H9 (cell line): ENCODE measurements around the gene EFNA1. TPM values are rescaled to one million over a fixed set of nuclear protein-coding genes. Genes with fewer than 3 reads are reported as not detected.

Experiments
- DNase-seq: peaks from one replicate; pipeline ENCODE4 v3.0.0-alpha.2; 2017
- H2AFZ ChIP-seq: one replicate; pipeline ENCODE4 v1.6.1; 2013; ENCODE audit warnings: mild to moderate bottlenecking, low read length, control low read depth, moderate library complexity
- H2AK5ac ChIP-seq: 2 replicates; pipeline ENCODE4 v1.6.1; 2013; ENCODE audit warnings: low read length, control low read depth, mixed read lengths; ENCODE audit not compliant: insufficient read length
- H2BK120ac ChIP-seq: one replicate; pipeline ENCODE4 v1.6.1; 2013; ENCODE audit warnings: low read depth, mild to moderate bottlenecking, low read length, control low read depth, inconsistent platforms; ENCODE audit not compliant: poor library complexity, severe bottlenecking
- H2BK12ac ChIP-seq: 2 replicates; pipeline ENCODE4 v1.6.1; 2013; ENCODE audit warnings: low read length, control low read depth, mixed read lengths, low read depth; ENCODE audit not compliant: insufficient read length
- H2BK15ac ChIP-seq: 2 replicates; pipeline ENCODE4 v1.6.1; 2013; ENCODE audit warnings: low read depth, low read length, control low read depth
- H2BK20ac ChIP-seq: one replicate; pipeline ENCODE4 v1.6.1; 2013; ENCODE audit warnings: low read depth, mild to moderate bottlenecking, low read length, control low read depth, inconsistent platforms; ENCODE audit not compliant: poor library complexity, severe bottlenecking
- H2BK5ac ChIP-seq: 2 replicates; pipeline ENCODE4 v1.6.1; 2013; ENCODE audit warnings: low read length, control low read depth, mixed read lengths; ENCODE audit not compliant: insufficient read length
- H3K14ac ChIP-seq: 2 replicates; pipeline ENCODE4 v1.6.1; 2013; ENCODE audit warnings: low read length, control low read depth; ENCODE audit not compliant: insufficient read depth
- H3K18ac ChIP-seq: 2 replicates; pipeline ENCODE4 v1.6.1; 2013; ENCODE audit warnings: low read depth, mild to moderate bottlenecking, mixed read lengths, low read length, control low read depth; ENCODE audit not compliant: insufficient read length
- H3K23ac ChIP-seq: 2 replicates; pipeline ENCODE4 v1.6.1; 2013; ENCODE audit warnings: low read length, control low read depth, mixed read lengths, low read depth; ENCODE audit not compliant: insufficient read length
- H3K23me2 ChIP-seq: 2 replicates; pipeline ENCODE4 v1.6.1; 2013; ENCODE audit warnings: low read depth, mild to moderate bottlenecking, mixed read lengths, low read length, control low read depth; ENCODE audit not compliant: insufficient read length, poor library complexity, severe bottlenecking
- H3K27ac ChIP-seq: 2 replicates; pipeline ENCODE4 v1.5.1; 2013; ENCODE audit warnings: low read length, control low read depth, mixed read lengths, low read depth; ENCODE audit not compliant: insufficient read length
- H3K27me3 ChIP-seq: 2 replicates; pipeline ENCODE4 v1.6.1; 2013; ENCODE audit warnings: low read length, control low read depth, inconsistent platforms; ENCODE audit not compliant: insufficient read depth
- H3K4ac ChIP-seq: 2 replicates; pipeline ENCODE4 v1.6.1; 2013; ENCODE audit warnings: low read depth, mild to moderate bottlenecking, control low read depth, inconsistent platforms, low read length, moderate library complexity
- H3K4me1 ChIP-seq: 2 replicates; pipeline ENCODE4 v1.6.1; 2013; ENCODE audit warnings: low read length, control low read depth, inconsistent platforms; ENCODE audit not compliant: insufficient read depth
- H3K4me2 ChIP-seq: 2 replicates; pipeline ENCODE4 v1.6.1; 2013; ENCODE audit warnings: low read length, control low read depth, mixed read lengths; ENCODE audit not compliant: insufficient read length, insufficient read depth
- H3K56ac ChIP-seq: 2 replicates; pipeline ENCODE4 v1.6.1; 2013; ENCODE audit warnings: low read depth, mild to moderate bottlenecking, mixed read lengths, low read length, control low read depth; ENCODE audit not compliant: insufficient read length
- H3K79me1 ChIP-seq: 2 replicates; pipeline ENCODE4 v1.6.1; 2013; ENCODE audit warnings: low read depth, mild to moderate bottlenecking, moderate library complexity, low read length, control low read depth, inconsistent platforms; ENCODE audit not compliant: insufficient read depth, poor library complexity, severe bottlenecking
- H3K79me2 ChIP-seq: 2 replicates; pipeline ENCODE4 v1.6.1; 2013; ENCODE audit warnings: low read length, control low read depth, inconsistent platforms; ENCODE audit not compliant: insufficient read depth
- H3K9ac ChIP-seq: 2 replicates; pipeline ENCODE4 v1.6.1; 2013; ENCODE audit warnings: low read length, control low read depth, mixed read lengths; ENCODE audit not compliant: insufficient read length; ENCODE audit errors: extremely low read depth
- H3K9me3 ChIP-seq: one replicate; pipeline ENCODE4 v1.6.1; 2013; ENCODE audit warnings: low read depth, low read length, inconsistent platforms; ENCODE audit not compliant: control insufficient read depth
- H3T11ph ChIP-seq: one replicate; pipeline ENCODE4 v1.6.1; 2013; ENCODE audit warnings: mild to moderate bottlenecking, low read length, control low read depth, inconsistent platforms
- H4K20me1 ChIP-seq: one replicate; pipeline ENCODE4 v1.6.1; 2013; ENCODE audit not compliant: control insufficient read depth, insufficient read length, insufficient read depth
- H4K5ac ChIP-seq: 2 replicates; pipeline ENCODE4 v1.6.1; 2013; ENCODE audit warnings: low read depth, mild to moderate bottlenecking, mixed read lengths, low read length, control low read depth; ENCODE audit not compliant: insufficient read length
- H4K8ac ChIP-seq: replicated peaks from 2 replicates; pipeline ENCODE4 v1.6.1; 2013; ENCODE audit warnings: low read length, control low read depth, mixed read lengths, low read depth; ENCODE audit not compliant: insufficient read length
- H4K91ac ChIP-seq: 2 replicates; pipeline ENCODE4 v1.6.1; 2013; ENCODE audit warnings: low read depth, mild to moderate bottlenecking, moderate library complexity, mixed read lengths, low read length, control low read depth; ENCODE audit not compliant: insufficient read length
- H3K27ac Mint-ChIP-seq, 3 experiments: 2 replicates in 2 of 3; 3 replicates in 1 of 3; pipeline ENCODE4 v1.8.0; 2020 to 2021; ENCODE audit warnings: mixed read lengths in 3 of 3, mild to moderate bottlenecking in 1 of 3, moderate library complexity in 1 of 3
- H3K27me3 Mint-ChIP-seq: 2 replicates; pipeline ENCODE4 v1.8.0; 2021; ENCODE audit warnings: low read depth, mild to moderate bottlenecking, moderate library complexity, mixed read lengths
- H3K36me3 Mint-ChIP-seq, 3 experiments: 2 replicates in 2 of 3; 3 replicates in 1 of 3; pipeline ENCODE4 v1.8.0; 2020 to 2021; ENCODE audit warnings: low read depth in 3 of 3, mixed read lengths in 3 of 3; ENCODE audit not compliant: insufficient read depth in 1 of 3
- H3K4me1 Mint-ChIP-seq, 2 experiments: 2 replicates each; pipeline ENCODE4 v1.8.0; 2020; ENCODE audit warnings: mixed read lengths in 2 of 2
- H3K4me3 Mint-ChIP-seq, 2 experiments: 2 replicates in 1 of 2; 3 replicates in 1 of 2; pipeline ENCODE4 v1.8.0; 2020 to 2021; ENCODE audit warnings: mild to moderate bottlenecking in 2 of 2, mixed read lengths in 2 of 2, moderate library complexity in 1 of 2
- H3K9me3 Mint-ChIP-seq, 2 experiments: 2 replicates in 1 of 2; 3 replicates in 1 of 2; pipeline ENCODE4 v1.8.0; 2020; ENCODE audit warnings: mild to moderate bottlenecking in 2 of 2, mixed read lengths in 2 of 2, moderate library complexity in 1 of 2
- CTCF ChIP-seq: fragments of 200-600 bp; sonication (generic); conservative IDR thresholded peaks from 3 replicates; pipeline ENCODE4 v1.8.0; 2021; ENCODE audit warnings: antibody characterized with exemption, mild to moderate bottlenecking
- WGBS: extraction: QIAGEN DNeasy Blood & Tissue Kit; methylation state at CpG from one replicate; pipeline ENCODE4 v1.1.7; 2013; ENCODE audit warnings: missing lambda C conversion rate, low lambda C conversion rate, mixed read lengths; ENCODE audit not compliant: insufficient read length; ENCODE audit errors: extremely low coverage; 5-methylcytosine and 5-hydroxymethylcytosine counted together
- total RNA-seq: library from RNA; stranded (reverse); gene quantifications from 2 replicates; pipeline ENCODE4 v1.2.1, GENCODE V29; 2021

Gene EFNA1
- total RNA-seq, 1 experiment from 2014 or later: 1.4 TPM

- H3K23me2 ChIP-seq: peaks cover 27% of the 10 kb centered on the region
- no peak overlapping the region for H3K27ac ChIP-seq
- H3K4me3 Mint-ChIP-seq: peak overlapping the region; percentile 62 to 94
- H3K9ac ChIP-seq: no peak overlapping the region
- TF ChIP-seq CTCF: no peak
- peaks cover 2% of the 10 kb centered on the region for H4K20me1 ChIP-seq
- H3K79me1 ChIP-seq: no peaks in the 10 kb centered on the region
- DNase-seq: peak; percentile 49
- no peaks in the 10 kb centered on the region; the same call in 1 of the 2 replicates for H3K4me1 ChIP-seq
- H3K56ac ChIP-seq: no peak overlapping the region
- H3K4me1 Mint-ChIP-seq: peaks cover 50 to 64% of the 10 kb centered on the region in 2 experiments
- no peak overlapping the region for H4K8ac ChIP-seq
- no peak overlapping the region; a peak in 2 of 7 replicates for H3K27ac Mint-ChIP-seq
- no peak overlapping the region for H3K14ac ChIP-seq
- no CpG with 5 or more reads among the region's 32 CpGs for WGBS
- H3K18ac ChIP-seq: no peak overlapping the region
- no peak overlapping the region for H2BK15ac ChIP-seq
- H3K4me2 ChIP-seq: peak overlapping the region; percentile 92
- H3K9me3 ChIP-seq: no peaks in the 10 kb centered on the region
- no peak overlapping the region for H2BK12ac ChIP-seq
- peaks cover 0 to 8% (median 0%) of the 10 kb centered on the region in 3 experiments; a peak in 3 of 7 replicates for H3K36me3 Mint-ChIP-seq
- H3T11ph ChIP-seq: no peak overlapping the region
- H3K23ac ChIP-seq: no peak overlapping the region
- H4K5ac ChIP-seq: no peak overlapping the region
- H3K27me3 ChIP-seq: peaks cover 34% of the 10 kb centered on the region; the same call in 1 of the 2 replicates
- H2BK20ac ChIP-seq: no peak overlapping the region
- H2BK120ac ChIP-seq: no peak overlapping the region
- no peak overlapping the region for H4K91ac ChIP-seq
- H3K27me3 Mint-ChIP-seq: peaks cover 90% of the 10 kb centered on the region
- no peak overlapping the region for H2BK5ac ChIP-seq
- H3K9me3 Mint-ChIP-seq: no peaks in the 10 kb centered on the region; a peak in 1 of 5 replicates
- H2AFZ ChIP-seq: no peak overlapping the region
- H3K79me2 ChIP-seq: no peaks in the 10 kb centered on the region
- no peak overlapping the region for H3K4ac ChIP-seq
- H2AK5ac ChIP-seq: no peak overlapping the region
These were observed 1.0 kb upstream of the EFNA1 start for GRCh38 chr1:155126556-155127104.
